Tibial nerve (tissue), 4 donors: ENCODE data around the gene PNPLA7. TPM values are rescaled to one million over a fixed set of nuclear protein-coding genes. Genes with fewer than 3 reads are reported as not detected.

Source experiments
- DNase-seq, 2 donors: peaks; one replicate each; pipeline ENCODE4 v3.0.0-alpha.2; 2019; ENCODE audit warnings: low spot score in 2 of 2
- H3K27ac ChIP-seq, 4 donors: fragments of 200-600 bp; sonication (generic) in 3 of 4; one replicate each; pipeline ENCODE4 v1.5.1; 2017 to 2019; ENCODE audit warnings: mild to moderate bottlenecking in 1 of 4
- H3K27me3 ChIP-seq, 2 donors: fragments of 200-600 bp; sonication (generic) in 1 of 2; one replicate each; pipeline versions ENCODE4 v1.5.1 to v1.6.0; 2017 to 2019
- H3K36me3 ChIP-seq, 3 donors: fragments of 200-600 bp; sonication (generic); one replicate each; pipeline ENCODE4 v1.5.1; 2018 to 2019
- H3K4me1 ChIP-seq, 4 donors: fragments of 200-600 bp; sonication (generic) in 3 of 4; one replicate each; pipeline ENCODE4 v1.5.1; 2017 to 2019
- H3K4me3 ChIP-seq, 4 donors: fragments of 200-600 bp; sonication (generic) in 3 of 4; one replicate each; pipeline ENCODE4 v1.5.1; 2017 to 2019; ENCODE audit warnings: mild to moderate bottlenecking in 1 of 4, moderate library complexity in 1 of 4
- H3K9me3 ChIP-seq, 4 donors: fragments of 200-600 bp; sonication (generic) in 3 of 4; one replicate each; pipeline ENCODE4 v1.5.1; 2017 to 2019
- CTCF ChIP-seq, 5 experiments: fragments of 200-600 bp in 3 of 5; fragments of 450-650 bp in 2 of 5; sonication (generic) in 3 of 5; IDR thresholded peaks; one replicate each; pipeline ENCODE4 v1.5.1; 2016 to 2019; ENCODE audit warnings: antibody characterized with exemption in 5 of 5, mild to moderate bottlenecking in 3 of 5, moderate library complexity in 2 of 5
- EP300 ChIP-seq, 2 donors: sonication (generic); formaldehyde crosslinking; IDR thresholded peaks; one replicate each; pipeline ENCODE4 v1.6.1; 2017; ENCODE audit warnings: antibody characterized with exemption in 2 of 2, mild to moderate bottlenecking in 1 of 2
- POLR2A ChIP-seq, 2 donors: fragments of 450-650 bp; IDR thresholded peaks; one replicate each; pipeline ENCODE4 v1.6.1; 2017; ENCODE audit warnings: antibody characterized with exemption in 2 of 2, mild to moderate bottlenecking in 2 of 2, moderate library complexity in 2 of 2
- WGBS, 2 donors: methylation state at CpG; one replicate each; pipeline ENCODE4 v1.1.5; 2018; 5-methylcytosine and 5-hydroxymethylcytosine counted together
- total RNA-seq, 4 donors: library from RNA; depleted of rRNA; stranded (reverse); fragments of >200 nt; gene quantifications; one replicate each; pipeline ENCODE4 v1.1.0, GENCODE V29; 2016

The PNPLA7 gene
- total RNA-seq, 4 donors from 2014 or later = 12.0 to 25.2 (median 18.7) TPM

GRCh38 chr9:137488906-137489305, 61.3 kb downstream of the PNPLA7 start:
- no peak for TF ChIP-seq POLR2A (IDR thresholded peaks at IDR 0.05)
- TF ChIP-seq EP300 (IDR thresholded peaks at IDR 0.05) = no peak
- no peak for TF ChIP-seq CTCF (IDR thresholded peaks at IDR 0.05)
- no peaks in the 10 kb centered on the region for H3K9me3 ChIP-seq
- H3K4me1 ChIP-seq = peaks cover 0 to 2% (median 0%) of the 10 kb centered on the region in 4 donors
- no peak overlapping the region for H3K4me3 ChIP-seq
- DNase-seq = no peak
- H3K27me3 ChIP-seq = no peaks in the 10 kb centered on the region
- peaks cover 0 to 40% (median 0%) of the 10 kb centered on the region in 3 donors for H3K36me3 ChIP-seq
- 90 to 92% methylated on average over 6 of the region's 6 CpGs for WGBS, 2 donors
- H3K27ac ChIP-seq = no peak overlapping the region

- Histone ChIP-seq H3K9me3 (no peaks in the 10 kb centered on the region), H3K36me3 (peaks cover 0 to 35% (median 0%) of the 10 kb centered on the region in 3 donors), H3K4me1 (no peaks in the 10 kb centered on the region), H3K4me3 (no peak overlapping the region), H3K27ac (no peak overlapping the region), H3K27me3 (no peaks in the 10 kb centered on the region)
- TF ChIP-seq EP300 (IDR thresholded peaks at IDR 0.05) = no peak
- TF ChIP-seq CTCF (IDR thresholded peaks at IDR 0.05) = no peak
- TF ChIP-seq POLR2A (IDR thresholded peaks at IDR 0.05) = no peak
- 82 to 87% methylated on average over 6 of the region's 6 CpGs for WGBS, 2 donors
- no peak for DNase-seq
Observed at GRCh38 chr9:137488327-137488653, 61.9 kb downstream of the PNPLA7 start.

- peaks cover 0 to 35% (median 0%) of the 10 kb centered on the region in 3 donors for H3K36me3 ChIP-seq
- H3K4me1 ChIP-seq = no peaks in the 10 kb centered on the region
- H3K9me3 ChIP-seq = no peaks in the 10 kb centered on the region
- no peaks in the 10 kb centered on the region for H3K27me3 ChIP-seq
- TF ChIP-seq CTCF (IDR thresholded peaks at IDR 0.05) = no peak
- no peak for TF ChIP-seq POLR2A (IDR thresholded peaks at IDR 0.05)
- TF ChIP-seq EP300 (IDR thresholded peaks at IDR 0.05) = no peak
- DNase-seq = no peak
- no peak overlapping the region for H3K27ac ChIP-seq
- H3K4me3 ChIP-seq = no peak overlapping the region
- 84 to 85% methylated on average over 41 of the region's 41 CpGs for WGBS, 2 donors
Observed at GRCh38 chr9:137487454-137488326, 62.5 kb downstream of the PNPLA7 start.

GRCh38 chr9:137486545-137487453, 63.4 kb downstream of the PNPLA7 start:
- no peak for DNase-seq
- Histone ChIP-seq H3K36me3 (peaks cover 0 to 34% (median 0%) of the 10 kb centered on the region in 3 donors), H3K27ac (no peak overlapping the region), H3K27me3 (no peaks in the 10 kb centered on the region), H3K4me1 (peaks cover 0 to 8% (median 4%) of the 10 kb centered on the region in 4 donors), H3K4me3 (no peak overlapping the region), H3K9me3 (no peaks in the 10 kb centered on the region)
- 81 to 86% methylated on average over 33 to 35 of the region's 35 CpGs for WGBS, 2 donors
- TF ChIP-seq CTCF (IDR thresholded peaks at IDR 0.05) (no peak), EP300 (IDR thresholded peaks at IDR 0.05) (no peak), POLR2A (IDR thresholded peaks at IDR 0.05) (no peak)
